ENCODE data around the gene PRKN.

GRCh38 chr6:161355696-161356095 is 1371.9 kb downstream of the PRKN start:
- TF ChIP-seq CTCF (IDR thresholded peaks at IDR 0.05 in 2 of 3, conservative IDR thresholded peaks at IDR 0.05 in 1 of 3; ENCODE audit: insufficient read depth in 2 of 3, low read depth in 1 of 3, low read length in 3 of 3): no peak
- TF ChIP-seq HNRNPK (IDR thresholded peaks at IDR 0.05; ENCODE audit: low read depth, low read length, poor library complexity, severe bottlenecking): no peak
- TF ChIP-seq POLR2H (tag; IDR thresholded peaks at IDR 0.05; ENCODE audit: low read depth): no peak
- TF ChIP-seq MAFF (IDR thresholded peaks at IDR 0.05; ENCODE audit: low read length): no peak
- no peak for TF ChIP-seq MYBL2 (IDR thresholded peaks at IDR 0.05; ENCODE audit: low read depth)
- no peak for TF ChIP-seq MYBL2 (CRISPR knock-in tag; IDR thresholded peaks at IDR 0.05; ENCODE audit: borderline replicate concordance)
- no peak for TF ChIP-seq CHD4 (IDR thresholded peaks at IDR 0.05; ENCODE audit: insufficient read depth, insufficient replicate concordance, low read depth, low read length, poor library complexity, severe bottlenecking)
- no peak for TF ChIP-seq MTA3 (IDR thresholded peaks at IDR 0.05; ENCODE audit: borderline replicate concordance)
